ENCODE data around the gene SLC9A2.

SLC9A2 gene

GRCh38 chr2:102660070-102660469 lies 40.7 kb downstream of the SLC9A2 start:
- no peaks in the 10 kb centered on the region for H3K27me3 ChIP-seq (ENCODE audit: insufficient read depth, low read depth)
- H4K20me1 ChIP-seq (ENCODE audit: insufficient read depth), result no peaks in the 10 kb centered on the region
- no peak overlapping the region for H3K27ac ChIP-seq
- H2AFZ ChIP-seq (ENCODE audit: low read depth), result no peak overlapping the region
- no peak for TF ChIP-seq CTCF (conservative IDR thresholded peaks at IDR 0.05; ENCODE audit: low read depth, low read length)
- H3K9ac ChIP-seq, result no peak overlapping the region
- no peaks in the 10 kb centered on the region for H3K79me2 ChIP-seq (ENCODE audit: insufficient read depth, low read depth)
- no peak overlapping the region for H3K4me3 ChIP-seq (IDR thresholded peaks at IDR 0.05; ENCODE audit: insufficient read depth, low read depth, low read length)
- no peaks in the 10 kb centered on the region for H3K36me3 ChIP-seq (ENCODE audit: insufficient read depth)
- no peak overlapping the region for H3K4me2 ChIP-seq
- no peaks in the 10 kb centered on the region for H3K4me1 ChIP-seq (ENCODE audit: low read depth, poor library complexity, severe bottlenecking)

- H2AFZ ChIP-seq (ENCODE audit: low read depth), result no peak overlapping the region
- H3K4me1 ChIP-seq (ENCODE audit: low read depth, poor library complexity, severe bottlenecking), result no peaks in the 10 kb centered on the region
- no peak overlapping the region for H3K9ac ChIP-seq
- no peak overlapping the region for H3K4me3 ChIP-seq (IDR thresholded peaks at IDR 0.05; ENCODE audit: insufficient read depth, low read depth, low read length)
- H4K20me1 ChIP-seq (ENCODE audit: insufficient read depth), result no peaks in the 10 kb centered on the region
- no peaks in the 10 kb centered on the region for H3K79me2 ChIP-seq (ENCODE audit: insufficient read depth, low read depth)
- no peaks in the 10 kb centered on the region for H3K36me3 ChIP-seq (ENCODE audit: insufficient read depth)
- no peak for TF ChIP-seq CTCF (conservative IDR thresholded peaks at IDR 0.05; ENCODE audit: low read depth, low read length)
- no peak overlapping the region for H3K4me2 ChIP-seq
- no peak overlapping the region for H3K27ac ChIP-seq
- no peaks in the 10 kb centered on the region for H3K27me3 ChIP-seq (ENCODE audit: insufficient read depth, low read depth)
Measured at GRCh38 chr2:102660574-102660973, 41.2 kb downstream of the SLC9A2 start.

- no peaks in the 10 kb centered on the region for H4K20me1 ChIP-seq (ENCODE audit: insufficient read depth)
- H3K36me3 ChIP-seq (ENCODE audit: insufficient read depth), result no peaks in the 10 kb centered on the region
Measured at GRCh38 chr2:102661846-102662245, 42.5 kb downstream of the SLC9A2 start.

GRCh38 chr2:102662833-102663232 lies 43.5 kb downstream of the SLC9A2 start:
- Histone ChIP-seq H3K9ac (no peak overlapping the region), H3K4me1 (ENCODE audit: low read depth, poor library complexity, severe bottlenecking) (no peaks in the 10 kb centered on the region), H3K79me2 (ENCODE audit: insufficient read depth, low read depth) (no peaks in the 10 kb centered on the region), H3K27ac (no peak overlapping the region), H3K4me3 (IDR thresholded peaks at IDR 0.05; ENCODE audit: insufficient read depth, low read depth, low read length) (no peak overlapping the region), H3K36me3 (ENCODE audit: insufficient read depth) (no peaks in the 10 kb centered on the region), H3K27me3 (ENCODE audit: insufficient read depth, low read depth) (no peaks in the 10 kb centered on the region), H3K4me2 (no peak overlapping the region), H2AFZ (ENCODE audit: low read depth) (no peak overlapping the region), H4K20me1 (ENCODE audit: insufficient read depth) (no peaks in the 10 kb centered on the region)
- no peak for TF ChIP-seq CTCF (conservative IDR thresholded peaks at IDR 0.05; ENCODE audit: low read depth, low read length)

More at GRCh38 chr2:102661846-102662245, 42.5 kb downstream of the SLC9A2 start:
- H3K9ac ChIP-seq, result no peak overlapping the region
- H3K4me2 ChIP-seq, result no peak overlapping the region
- H3K79me2 ChIP-seq (ENCODE audit: insufficient read depth, low read depth), result no peaks in the 10 kb centered on the region
- no peak overlapping the region for H3K27ac ChIP-seq
- H3K4me1 ChIP-seq (ENCODE audit: low read depth, poor library complexity, severe bottlenecking), result no peaks in the 10 kb centered on the region
- no peak overlapping the region for H3K4me3 ChIP-seq (IDR thresholded peaks at IDR 0.05; ENCODE audit: insufficient read depth, low read depth, low read length)
- TF ChIP-seq CTCF (conservative IDR thresholded peaks at IDR 0.05; ENCODE audit: low read depth, low read length), result no peak
- no peaks in the 10 kb centered on the region for H3K27me3 ChIP-seq (ENCODE audit: insufficient read depth, low read depth)
- H2AFZ ChIP-seq (ENCODE audit: low read depth), result no peak overlapping the region

Data from KMS-11 (cell line).